Measurements from ENCODE around the gene DCBLD2. TPM values are rescaled to one million over a fixed set of nuclear protein-coding genes. Genes with fewer than 3 reads are reported as not detected.
"Not testable (repeated sequence)": the region's sequence is repeated elsewhere in the genome, so short reads cannot be mapped to it uniquely, and the experiment has no call there.

DCBLD2 gene
- total RNA-seq, 1 donor from 2014 or later, result 43.1 TPM

DNA sequence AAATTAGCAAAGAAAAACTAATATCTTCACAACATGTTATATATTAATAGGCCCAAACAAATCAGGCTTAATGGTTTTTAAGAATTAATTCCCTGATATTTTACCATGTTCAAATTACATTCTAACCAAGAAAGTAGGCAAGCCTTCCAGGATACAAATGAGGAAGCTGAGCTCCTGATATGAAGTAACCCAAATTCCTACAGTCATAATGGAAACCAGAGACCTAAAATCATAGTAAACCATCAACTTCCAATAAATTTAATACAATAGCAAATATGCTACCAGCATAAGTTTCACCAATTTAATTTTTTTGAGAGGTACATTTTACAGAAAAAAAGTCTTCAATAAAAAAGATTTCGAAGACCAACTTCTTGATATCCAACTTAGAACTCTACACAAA is 3.8 kb downstream of the DCBLD2 start:
- intact Hi-C loops (cut with micrococcal nuclease), result no loop called here
- DNase-seq (no peak), ATAC-seq (no peak)

- no peak for ATAC-seq
- DNase-seq, result no peak
- intact Hi-C loops (cut with micrococcal nuclease), result no loop called here
Measured at GRCh38 chr3:98894791-98895576, 6.5 kb downstream of the DCBLD2 start.

DNA sequence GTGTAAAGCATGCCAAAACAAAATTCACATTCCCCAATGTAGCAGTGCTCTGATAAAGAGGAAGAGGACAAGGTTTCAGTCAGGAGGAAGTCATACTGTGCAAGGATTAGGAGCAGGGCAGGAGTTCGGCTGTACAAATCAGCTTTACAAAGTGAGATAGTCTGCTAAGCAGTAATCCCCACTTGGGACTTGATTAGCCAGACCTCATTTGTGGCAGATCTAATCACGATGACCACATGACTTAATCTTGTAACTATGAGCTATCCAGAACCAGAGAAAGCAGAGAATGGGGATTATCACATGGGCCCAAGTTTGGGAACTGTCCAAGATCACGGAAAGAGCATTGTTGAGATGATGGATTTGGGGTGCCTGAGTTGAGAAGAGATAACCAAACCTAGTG is 7.8 kb downstream of the DCBLD2 start:
- ATAC-seq, result peak; percentile 57
- intact Hi-C loops (cut with micrococcal nuclease), result no loop called here
- DNase-seq, result no peak

DNA sequence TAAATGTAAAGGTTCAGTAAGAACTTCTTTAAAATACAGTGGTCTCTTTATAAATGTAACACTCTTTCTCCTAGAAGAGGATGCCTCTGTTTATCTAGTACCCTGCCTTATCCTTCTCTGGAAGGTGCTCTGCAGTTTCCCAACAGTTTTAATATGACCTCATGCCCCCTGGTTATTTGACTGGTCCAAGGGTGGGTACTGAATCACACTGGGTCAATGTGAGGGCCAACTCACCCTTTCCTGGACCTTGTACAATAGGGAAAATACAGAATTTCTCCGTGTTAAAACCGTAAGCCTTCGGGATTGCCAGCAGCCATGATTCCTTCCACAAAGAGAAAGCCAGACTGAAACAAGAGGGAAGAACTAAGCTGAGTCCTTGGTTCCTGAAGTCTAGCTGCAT is 9.2 kb downstream of the DCBLD2 start:
- DNase-seq (no peak), ATAC-seq (no peak)
- intact Hi-C loops (cut with micrococcal nuclease), result no loop called here

DNA sequence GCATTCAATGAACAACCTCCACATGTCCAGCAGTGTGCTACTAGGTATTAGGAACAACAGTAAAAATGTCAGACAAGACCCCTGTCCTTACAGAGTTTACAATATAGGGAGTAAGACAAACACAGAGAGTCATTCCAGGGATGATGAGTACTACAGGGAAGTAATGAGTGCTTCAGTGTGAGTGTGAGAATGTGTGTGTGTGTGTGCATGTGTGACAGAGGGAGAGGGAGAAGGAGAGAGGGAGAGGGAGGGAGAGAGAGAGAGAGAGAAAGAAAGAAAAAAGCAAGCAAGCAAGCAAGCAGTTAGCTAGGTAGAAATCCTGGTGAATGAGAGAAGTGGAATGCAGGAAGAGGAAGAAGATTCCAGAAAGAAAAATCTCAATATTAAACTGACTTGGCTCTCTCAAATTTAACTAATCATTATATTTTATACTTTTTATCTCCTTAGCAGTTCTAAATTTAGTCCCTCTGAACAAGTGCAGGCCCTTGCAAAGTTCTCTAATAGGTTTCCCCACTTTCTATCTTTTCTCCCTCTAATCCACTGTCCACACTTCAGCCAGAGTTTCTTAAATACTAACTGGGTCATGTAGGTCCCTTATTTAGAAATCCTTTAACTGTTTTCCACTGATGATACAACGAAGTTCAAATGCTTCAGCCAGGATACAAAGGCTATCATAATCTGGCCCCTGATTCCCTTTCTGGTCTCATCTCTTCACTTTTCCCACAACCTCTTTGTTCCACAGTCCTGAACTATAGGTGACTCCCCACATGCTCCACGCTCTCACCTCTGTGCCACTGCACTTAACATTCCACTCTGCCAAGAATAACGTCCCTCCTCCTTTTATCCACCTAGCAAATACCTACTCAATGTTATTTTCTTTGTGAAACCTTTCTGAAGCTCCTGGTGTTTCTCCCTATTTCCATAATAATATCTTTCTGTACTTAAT is 10.3 kb downstream of the DCBLD2 start:
- intact Hi-C loops (cut with micrococcal nuclease), result no loop called here
- ATAC-seq, result peak; percentile 42

GRCh38 chr3:98890181-98890835 is 11.2 kb downstream of the DCBLD2 start:
- intact Hi-C loops (cut with micrococcal nuclease), result no loop called here
- DNase-seq (no peak), ATAC-seq (no peak)

More for the DNA sequence above, 10.3 kb downstream of the DCBLD2 start:
- no peak for DNase-seq

GRCh38 chr3:98887684-98888083 is 13.8 kb downstream of the DCBLD2 start:
- ATAC-seq, result no peak

GRCh38 chr3:98886525-98886924 is 15.0 kb downstream of the DCBLD2 start:
- ATAC-seq (no peak), DNase-seq (no peak)
- intact Hi-C loops (cut with micrococcal nuclease), result no loop called here

More at GRCh38 chr3:98887684-98888083, 13.8 kb downstream of the DCBLD2 start:
- intact Hi-C loops (cut with micrococcal nuclease), result no loop called here
- no peak for DNase-seq

DNA sequence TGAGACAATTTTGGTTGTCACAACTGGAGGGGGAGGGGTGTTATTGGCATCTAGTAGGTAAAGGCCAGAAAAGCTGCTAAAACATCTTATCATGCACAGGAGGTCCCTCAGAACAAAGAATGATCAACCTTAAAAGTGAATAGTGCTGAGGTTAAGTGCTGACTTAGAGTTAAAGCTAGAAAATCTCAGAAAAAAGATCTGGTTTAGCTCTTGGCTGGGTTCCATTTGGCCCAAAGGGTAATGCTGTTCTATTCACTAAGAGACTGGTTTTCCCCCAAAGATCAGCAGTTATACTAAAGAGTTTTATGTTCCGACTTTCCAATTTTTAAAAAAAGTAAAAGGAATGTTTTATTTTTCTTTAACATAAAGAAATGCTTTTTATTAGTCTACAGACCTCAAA is 15.6 kb downstream of the DCBLD2 start:
- no peak for ATAC-seq
- intact Hi-C loops (cut with micrococcal nuclease), result no loop called here
- no peak for DNase-seq

- DNase-seq, result no peak
- intact Hi-C loops (cut with micrococcal nuclease), result no loop called here
- peak; percentile 78 for ATAC-seq
Measured at GRCh38 chr3:98884675-98885371, 16.7 kb downstream of the DCBLD2 start.

- DNase-seq; ATAC-seq; intact Hi-C loops (cut with micrococcal nuclease): not testable (repeated sequence)
Measured at GRCh38 chr3:98882614-98883333, 18.7 kb downstream of the DCBLD2 start.

DNA sequence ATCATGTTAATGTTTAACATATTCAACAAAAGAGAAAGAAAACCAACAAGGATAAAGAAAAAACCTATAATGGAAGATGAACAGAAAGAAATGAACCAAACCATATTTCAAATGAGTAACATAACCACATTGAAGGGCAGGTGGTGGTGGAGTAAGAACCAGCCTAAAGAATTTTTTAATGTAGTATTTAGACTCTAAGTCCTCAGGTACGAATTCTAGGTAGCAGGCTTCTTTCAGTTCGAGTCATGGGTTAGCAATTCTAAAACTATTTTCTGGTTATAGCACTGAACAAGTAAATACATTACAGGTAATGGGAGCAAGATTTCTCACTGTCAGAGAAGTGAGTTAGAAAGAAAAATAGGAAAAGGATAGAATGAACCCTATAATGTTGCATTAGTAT is 24.4 kb downstream of the DCBLD2 start:
- DNase-seq, result no peak
- no peak for ATAC-seq
- intact Hi-C loops (cut with micrococcal nuclease), result no loop called here

DNA sequence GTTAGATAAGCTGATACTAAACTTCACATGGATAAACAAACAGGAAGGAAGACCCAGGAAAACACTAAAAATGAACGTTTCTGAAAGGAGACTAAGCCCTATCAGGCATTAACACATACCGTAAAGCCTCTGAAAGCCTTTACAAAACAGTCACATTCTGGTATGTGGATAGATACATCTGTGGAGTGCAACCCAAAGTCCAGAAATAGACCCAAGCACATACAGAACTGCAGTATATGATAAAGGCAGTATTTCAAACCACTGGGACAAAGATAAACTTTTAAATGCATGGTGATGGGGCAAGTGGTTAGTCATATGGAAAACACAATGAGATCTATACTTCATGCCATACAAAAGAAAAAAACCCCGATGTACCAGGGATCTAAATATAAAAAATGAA is 26.0 kb downstream of the DCBLD2 start:
- intact Hi-C loops (cut with micrococcal nuclease), result no loop called here
- DNase-seq (no peak), ATAC-seq (no peak)

- no peak for DNase-seq
- intact Hi-C loops (cut with micrococcal nuclease), result no loop called here
- ATAC-seq, result no peak
Measured at GRCh38 chr3:98874602-98875249, 26.8 kb downstream of the DCBLD2 start.

DNA sequence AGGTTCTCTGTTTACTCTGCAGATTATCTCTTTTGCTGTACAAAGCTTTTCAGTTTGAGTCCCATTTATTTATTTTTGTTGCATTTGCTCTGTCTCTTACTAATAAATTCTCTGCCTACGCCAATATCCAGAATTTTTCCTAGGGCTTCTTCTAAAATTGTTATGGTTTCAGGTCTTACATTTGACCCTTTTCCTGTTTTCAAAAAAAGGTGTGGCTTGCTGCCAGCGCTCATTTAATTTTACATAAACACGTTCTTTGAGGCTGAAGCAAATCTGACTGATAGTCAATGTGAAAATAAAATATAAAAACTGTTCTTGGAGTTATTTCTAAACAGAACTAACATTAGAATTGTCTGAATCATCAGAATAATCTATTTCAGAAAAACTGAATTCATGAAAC is 32.1 kb downstream of the DCBLD2 start:
- ATAC-seq (no peak), DNase-seq (no peak)
- intact Hi-C loops (cut with micrococcal nuclease), result no loop called here

- intact Hi-C loops (cut with micrococcal nuclease); DNase-seq; ATAC-seq: not testable (repeated sequence)
Measured at GRCh38 chr3:98857971-98858370, 43.5 kb downstream of the DCBLD2 start.

GRCh38 chr3:98857258-98857657 is 44.2 kb downstream of the DCBLD2 start:
- intact Hi-C loops (cut with micrococcal nuclease); ATAC-seq; DNase-seq: not testable (repeated sequence)

DNA sequence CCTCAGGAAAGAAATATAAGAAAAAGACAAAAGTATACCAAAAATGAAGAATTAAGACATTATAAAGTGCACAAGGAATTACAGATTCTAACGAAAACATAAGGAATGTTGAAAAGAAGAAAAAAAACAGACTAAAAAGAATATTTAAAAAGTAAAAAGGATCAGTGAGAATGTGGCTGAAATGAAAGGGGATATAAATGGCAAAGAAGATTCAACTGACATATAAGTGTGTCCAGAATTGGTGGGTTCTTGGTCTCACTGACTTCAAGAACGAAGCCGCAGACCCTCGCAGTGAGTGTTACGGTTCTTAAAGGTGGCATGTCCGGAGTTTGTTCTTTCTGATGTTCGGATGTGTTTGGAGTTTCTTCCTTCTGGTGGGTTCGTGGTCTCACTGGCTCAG is 44.8 kb downstream of the DCBLD2 start:
- ATAC-seq (no peak), DNase-seq (no peak)
- intact Hi-C loops (cut with micrococcal nuclease), result no loop called here
